MCF 10A (cell line): ENCODE results near the gene SALL3. TPM values are rescaled to one million over a fixed set of nuclear protein-coding genes. Genes with fewer than 3 reads are reported as not detected.

ENCODE experiments used
- BruUV-seq: library from RNA; stranded (reverse); fragments of 400-500 nt; replicated peaks from 2 replicates; lab custom pipeline; 2021; lab: Mats Ljungman, UMichigan
- CTCF ChIA-PET: fragments of 300-600 bp; sonication (Branson Sonifier 250); formaldehyde crosslinking; extraction: SDS; loops from one replicate; lab custom pipeline; 2021; ENCODE audit warnings: antibody characterized with exemption, inconsistent platforms; lab: Yijun Ruan, JAX
- POLR2A ChIA-PET: fragments of 300-600, 350-650 bp; sonication (Branson Sonifier 250); formaldehyde crosslinking; extraction: SDS; loops from one replicate; lab custom pipeline; 2020; ENCODE audit warnings: antibody characterized with exemption, inconsistent platforms; lab: Yijun Ruan, JAX
- DNase-seq: peaks from one replicate; pipeline ENCODE4 v3.0.0-alpha.2; 2018; ENCODE audit not compliant: unreplicated experiment
- H3K27ac Mint-ChIP-seq: one replicate; pipeline ENCODE4 v1.8.0; 2022; ENCODE audit warnings: mild to moderate bottlenecking, low read depth, mixed read lengths; ENCODE audit not compliant: unreplicated experiment
- H3K27me3 Mint-ChIP-seq: one replicate; pipeline ENCODE4 v1.8.0; 2022; ENCODE audit warnings: mixed read lengths; ENCODE audit not compliant: insufficient read depth, unreplicated experiment
- H3K36me3 Mint-ChIP-seq: one replicate; pipeline ENCODE4 v1.8.0; 2022; ENCODE audit warnings: mild to moderate bottlenecking, moderate library complexity, mixed read lengths; ENCODE audit not compliant: insufficient read depth, unreplicated experiment
- H3K4me1 Mint-ChIP-seq: one replicate; pipeline ENCODE4 v1.8.0; 2022; ENCODE audit warnings: mixed read lengths; ENCODE audit not compliant: insufficient read depth, unreplicated experiment
- H3K4me3 Mint-ChIP-seq: one replicate; pipeline ENCODE4 v1.8.0; 2022; ENCODE audit warnings: mild to moderate bottlenecking, moderate library complexity, mixed read lengths; ENCODE audit not compliant: unreplicated experiment
- H3K9me3 Mint-ChIP-seq: one replicate; pipeline ENCODE4 v1.8.0; 2022; ENCODE audit warnings: mixed read lengths; ENCODE audit not compliant: unreplicated experiment
- intact Hi-C: fragments of 100-400 bp; cut with micrococcal nuclease; formaldehyde crosslinking; loops from 2 replicates; pipeline ENCODE4 v1.14.1; 2022
- total RNA-seq: library from RNA; stranded (reverse); gene quantifications from 2 replicates; pipeline ENCODE4 v1.2.3, GENCODE V29; 2022
- TF ChIP-seq, protein P1 (sequence below): fragments of 200-600 bp; IDR thresholded peaks from one replicate; pipeline ENCODE4 v1.8.0; 2022; ENCODE audit warnings: antibody characterized with exemption, mild to moderate bottlenecking; ENCODE audit not compliant: unreplicated experiment

The SALL3 gene
- total RNA-seq, 1 experiment from 2014 or later: not detected

DNA sequence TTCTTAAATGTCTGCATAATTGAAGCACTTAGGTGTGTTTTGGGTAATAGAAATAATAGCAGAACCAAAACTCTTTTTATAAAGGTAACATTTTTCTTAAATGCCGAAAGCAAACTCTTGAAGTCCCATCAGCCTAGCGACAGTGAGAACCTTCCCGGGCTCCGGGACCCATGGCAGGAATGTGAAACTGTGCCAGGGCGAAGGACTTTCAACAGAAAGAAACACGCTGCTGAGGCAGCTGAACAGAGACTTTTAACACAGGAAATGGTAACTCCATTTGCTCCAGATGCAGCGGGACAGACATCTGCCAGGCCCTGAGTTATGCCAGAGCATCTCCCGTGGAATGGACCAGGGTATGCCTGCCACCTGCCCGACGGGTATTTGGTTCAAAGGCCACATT lies 34.3 kb downstream of the SALL3 start:
- no peak overlapping the region for H3K27ac Mint-ChIP-seq
- no peak overlapping the region for H3K4me3 Mint-ChIP-seq
- TF ChIP-seq, protein P1, sequence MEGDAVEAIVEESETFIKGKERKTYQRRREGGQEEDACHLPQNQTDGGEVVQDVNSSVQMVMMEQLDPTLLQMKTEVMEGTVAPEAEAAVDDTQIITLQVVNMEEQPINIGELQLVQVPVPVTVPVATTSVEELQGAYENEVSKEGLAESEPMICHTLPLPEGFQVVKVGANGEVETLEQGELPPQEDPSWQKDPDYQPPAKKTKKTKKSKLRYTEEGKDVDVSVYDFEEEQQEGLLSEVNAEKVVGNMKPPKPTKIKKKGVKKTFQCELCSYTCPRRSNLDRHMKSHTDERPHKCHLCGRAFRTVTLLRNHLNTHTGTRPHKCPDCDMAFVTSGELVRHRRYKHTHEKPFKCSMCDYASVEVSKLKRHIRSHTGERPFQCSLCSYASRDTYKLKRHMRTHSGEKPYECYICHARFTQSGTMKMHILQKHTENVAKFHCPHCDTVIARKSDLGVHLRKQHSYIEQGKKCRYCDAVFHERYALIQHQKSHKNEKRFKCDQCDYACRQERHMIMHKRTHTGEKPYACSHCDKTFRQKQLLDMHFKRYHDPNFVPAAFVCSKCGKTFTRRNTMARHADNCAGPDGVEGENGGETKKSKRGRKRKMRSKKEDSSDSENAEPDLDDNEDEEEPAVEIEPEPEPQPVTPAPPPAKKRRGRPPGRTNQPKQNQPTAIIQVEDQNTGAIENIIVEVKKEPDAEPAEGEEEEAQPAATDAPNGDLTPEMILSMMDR: no peak
- no peak for DNase-seq
- ChIA-PET POLR2A (no interaction called here), CTCF (interaction anchor here (0.6 kb wide), 1 partner anchor 1348 kb away, joined by 3 read pairs; no protein-coding TSS in a partner anchor)
- no TSS peak for BruUV-seq
- H3K4me1 Mint-ChIP-seq: no peaks in the 10 kb centered on the region
- H3K27me3 Mint-ChIP-seq: peaks cover 35% of the 10 kb centered on the region
- intact Hi-C loops: no loop called here
- no peaks in the 10 kb centered on the region for H3K36me3 Mint-ChIP-seq
- H3K9me3 Mint-ChIP-seq: no peaks in the 10 kb centered on the region

- intact Hi-C loops: no loop called here
- DNase-seq: no peak
- Mint-ChIP-seq H3K27ac (no peak overlapping the region), H3K4me1 (no peaks in the 10 kb centered on the region), H3K27me3 (peaks cover 25% of the 10 kb centered on the region), H3K9me3 (no peaks in the 10 kb centered on the region), H3K36me3 (no peaks in the 10 kb centered on the region), H3K4me3 (no peak overlapping the region)
- no TSS peak for BruUV-seq
- ChIA-PET POLR2A (no interaction called here), CTCF (no interaction called here)
- TF ChIP-seq, protein P1: no peak
Measured at GRCh38 chr18:79018911-79019310, 39.3 kb downstream of the SALL3 start.

DNA sequence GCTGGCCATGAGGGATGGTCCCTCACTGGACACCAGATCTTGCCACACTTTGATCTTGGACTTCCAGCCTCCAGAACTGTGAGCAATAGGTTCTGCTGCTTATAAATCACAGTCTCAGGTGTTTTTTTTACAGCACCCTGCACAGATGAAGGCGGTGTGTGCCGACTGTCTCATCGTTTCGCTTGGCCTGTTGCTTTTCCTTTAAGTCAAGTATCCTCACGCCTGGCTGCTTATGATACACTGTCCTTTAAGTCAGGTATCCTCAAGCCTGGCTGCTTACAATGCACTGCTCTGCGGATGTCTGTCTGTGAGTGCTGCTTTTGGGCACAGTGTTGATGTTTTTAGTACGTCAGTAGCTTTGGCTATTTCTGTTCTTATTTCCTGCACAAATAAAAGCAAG lies 40.3 kb downstream of the SALL3 start:
- no TSS peak for BruUV-seq
- Mint-ChIP-seq H3K36me3 (no peaks in the 10 kb centered on the region), H3K4me1 (no peaks in the 10 kb centered on the region), H3K4me3 (no peak overlapping the region), H3K9me3 (no peaks in the 10 kb centered on the region), H3K27ac (no peak overlapping the region), H3K27me3 (peaks cover 15% of the 10 kb centered on the region)
- intact Hi-C loops: no loop called here
- TF ChIP-seq, protein P1: no peak
- CTCF ChIA-PET: interaction anchor here (0.7 kb wide), 1 partner anchor 56 kb away, joined by 3 read pairs; no protein-coding TSS in a partner anchor
- no peak for DNase-seq
- POLR2A ChIA-PET: no interaction called here

DNA sequence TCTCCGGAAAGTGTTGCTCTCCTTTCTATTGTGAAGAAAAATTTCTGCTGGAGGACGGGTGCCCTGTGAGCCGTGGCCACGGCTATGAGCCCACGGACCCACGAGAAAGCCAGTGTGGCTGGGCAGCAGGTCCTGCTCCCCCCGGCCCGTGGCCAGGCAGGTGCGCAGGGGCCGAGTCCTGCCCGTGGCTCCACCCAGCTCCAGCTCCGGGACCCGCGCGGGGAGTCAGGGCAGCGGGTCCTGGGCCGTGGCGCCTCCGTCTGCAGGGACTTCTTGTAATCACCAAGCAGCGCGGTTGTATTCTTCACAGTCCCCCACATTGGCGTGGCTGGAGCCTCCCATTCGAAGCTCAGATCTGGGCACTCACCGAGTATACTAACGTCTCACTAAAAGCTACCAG lies 43.0 kb downstream of the SALL3 start:
- POLR2A ChIA-PET: no interaction called here
- Mint-ChIP-seq H3K27me3 (peaks cover under 1% of the 10 kb centered on the region), H3K4me3 (no peak overlapping the region), H3K9me3 (peaks cover 10% of the 10 kb centered on the region), H3K27ac (no peak overlapping the region), H3K36me3 (no peaks in the 10 kb centered on the region), H3K4me1 (no peaks in the 10 kb centered on the region)
- CTCF ChIA-PET: no interaction called here
- DNase-seq: no peak
- TF ChIP-seq, protein P1: no peak
- BruUV-seq: no TSS peak
- intact Hi-C loops: no loop called here
